B cell (primary cell): ENCODE results near the gene NRXN2. TPM values are rescaled to one million over a fixed set of nuclear protein-coding genes. Genes with fewer than 3 reads are reported as not detected.

Source experiments
- ATAC-seq: fragments of 200-7000 bp; cut with Tn5 transposase; one replicate; pipeline ENCODE4 v1.10.0; 2021; ENCODE audit warnings: low read depth, mild to moderate bottlenecking, moderate number of reproducible peaks, moderate library complexity
- CTCF ChIA-PET: fragments of 350-600 bp; sonication (Branson Sonifier 250); formaldehyde crosslinking; loops from one replicate; lab custom pipeline; 2021; ENCODE audit warnings: antibody characterized with exemption, inconsistent platforms; lab: Charles Lee
- POLR2A ChIA-PET: fragments of 350-600 bp; sonication (Branson Sonifier 250); formaldehyde crosslinking; loops from one replicate; lab custom pipeline; 2021; ENCODE audit warnings: antibody characterized with exemption; lab: Charles Lee
- DNase-seq: peaks from one replicate; pipeline ENCODE4 v3.0.0; 2013
- H2AFZ ChIP-seq: 2 replicates; pipeline ENCODE4 v1.6.1; 2012; ENCODE audit warnings: mild to moderate bottlenecking, low read depth, low read length; ENCODE audit not compliant: insufficient read depth, poor library complexity, severe bottlenecking
- H3K27ac ChIP-seq, 2 donors: 1 replicate in 1 of 2; 2 replicates in 1 of 2; pipeline ENCODE4 v1.5.1; 2012 to 2013; ENCODE audit warnings: low read length in 2 of 2, mild to moderate bottlenecking in 2 of 2, moderate library complexity in 1 of 2
- H3K27me3 ChIP-seq, 4 experiments: fragments of 200-600 bp in 1 of 4; sonication (generic) in 1 of 4; replicated peaks in 1 of 4; 1 replicate in 2 of 4; 2 replicates in 2 of 4; pipeline versions ENCODE4 v1.6.1 to v1.7.0; 2013 to 2016; ENCODE audit warnings: low read length in 3 of 4, mild to moderate bottlenecking in 2 of 4, mixed read lengths in 1 of 4, moderate library complexity in 1 of 4; ENCODE audit not compliant: insufficient read depth in 4 of 4, control insufficient read depth in 3 of 4; ENCODE audit errors: control extremely low read depth in 1 of 4
- H3K36me3 ChIP-seq, 2 experiments: replicated peaks in 1 of 2; 1 replicate in 1 of 2; 2 replicates in 1 of 2; pipeline versions ENCODE4 v1.6.1 to v1.7.1; 2013; ENCODE audit warnings: low read length in 1 of 2; ENCODE audit not compliant: insufficient read depth in 2 of 2, control insufficient read depth in 1 of 2; ENCODE audit errors: control extremely low read depth in 1 of 2, extremely low read depth in 1 of 2
- H3K4me1 ChIP-seq, 2 donors: fragments of 200-600 bp in 1 of 2; sonication (generic) in 1 of 2; 1 replicate in 1 of 2; 2 replicates in 1 of 2; pipeline versions ENCODE4 v1.5.1 to v1.6.1; 2013 to 2017; ENCODE audit warnings: low read length in 2 of 2; ENCODE audit not compliant: control insufficient read depth in 2 of 2, insufficient read depth in 2 of 2
- H3K4me2 ChIP-seq: replicated peaks from 2 replicates; pipeline ENCODE3; 2012; ENCODE audit warnings: mild to moderate bottlenecking, low read depth, low read length; ENCODE audit not compliant: poor library complexity, severe bottlenecking
- H3K4me3 ChIP-seq, 5 experiments: fragments of 200-600 bp in 1 of 5; sonication (generic) in 1 of 5; 1 replicate in 3 of 5; 2 replicates in 2 of 5; pipeline versions ENCODE4 v1.5.1 to v1.7.0; 2011 to 2016; ENCODE audit warnings: low read length in 4 of 5, mild to moderate bottlenecking in 4 of 5, low read depth in 2 of 5, control low read depth in 1 of 5, moderate library complexity in 1 of 5; ENCODE audit not compliant: insufficient read depth in 1 of 5; ENCODE audit errors: control extremely low read depth in 1 of 5, extremely low read depth in 1 of 5
- H3K79me2 ChIP-seq: fragments of 200-600 bp; sonication (generic); one replicate; pipeline ENCODE4 v1.6.0; 2016; ENCODE audit warnings: low read length; ENCODE audit not compliant: control insufficient read depth, insufficient read depth
- H3K9ac ChIP-seq: fragments of 200-600 bp; sonication (generic); 2 replicates; pipeline ENCODE4 v1.6.1; 2017; ENCODE audit warnings: mild to moderate bottlenecking, low read length, moderate library complexity
- H3K9me3 ChIP-seq, 3 donors: one replicate each; pipeline versions ENCODE4 v1.6.1 to v1.7.1; 2013; ENCODE audit warnings: low read length in 2 of 3; ENCODE audit not compliant: control insufficient read depth in 2 of 3, insufficient read depth in 1 of 3; ENCODE audit errors: control extremely low read depth in 1 of 3
- H4K20me1 ChIP-seq: 2 replicates; pipeline ENCODE4 v1.6.0; 2012; ENCODE audit warnings: mild to moderate bottlenecking, low read length; ENCODE audit not compliant: insufficient read depth, control insufficient read depth, poor library complexity, severe bottlenecking
- H3K27ac Mint-ChIP-seq: one replicate; pipeline ENCODE4 v1.8.0; 2021; ENCODE audit warnings: mixed read lengths
- H3K27me3 Mint-ChIP-seq: one replicate; pipeline ENCODE4 v1.8.0; 2021; ENCODE audit warnings: mixed read lengths
- H3K4me1 Mint-ChIP-seq: one replicate; pipeline ENCODE4 v1.8.0; 2021; ENCODE audit warnings: mixed read lengths
- H3K4me3 Mint-ChIP-seq: one replicate; pipeline ENCODE4 v1.8.0; 2021; ENCODE audit warnings: mixed read lengths
- H3K9me3 Mint-ChIP-seq: one replicate; pipeline ENCODE4 v1.8.0; 2022; ENCODE audit warnings: mixed read lengths; ENCODE audit not compliant: insufficient read depth
- CTCF ChIP-seq: fragments of 200-600 bp; IDR thresholded peaks from one replicate; pipeline ENCODE4 v1.8.0; 2022; ENCODE audit warnings: antibody characterized with exemption, mild to moderate bottlenecking
- EZH2 ChIP-seq: IDR thresholded peaks from 2 replicates; pipeline ENCODE4 v1.6.1; 2012; ENCODE audit warnings: borderline replicate concordance, low read depth, mild to moderate bottlenecking, moderate library complexity, low read length; ENCODE audit not compliant: insufficient read depth, poor library complexity, severe bottlenecking
- WGBS: methylation state at CpG from one replicate; pipeline ENCODE4 v1.1.5; 2013; ENCODE audit warnings: missing lambda C conversion rate; ENCODE audit not compliant: insufficient coverage; 5-methylcytosine and 5-hydroxymethylcytosine counted together
- intact Hi-C: fragments of 100-400 bp; cut with micrococcal nuclease; formaldehyde crosslinking; loops from one replicate; pipeline ENCODE4 v1.10.0; 2022
- polyA plus RNA-seq: library from polyadenylated mRNA; depleted of rRNA; stranded (reverse); fragments of >200 nt; gene quantifications from 2 replicates; pipeline ENCODE4 v1.2.3, GENCODE V29; 2012
- total RNA-seq, 2 donors: library from RNA; stranded (reverse); fragments of 120-200 nt in 1 of 2; gene quantifications; 1 replicate in 1 of 2; 2 replicates in 1 of 2; pipeline versions ENCODE4 v1.2.3 to v1.2.4, GENCODE V29; 2013 to 2022

Gene NRXN2
- total and polyA plus RNA-seq, 2 donors (not counting 1 experiment from before 2014, with no cell fraction given), result 0.01 to 0.52 TPM

GRCh38 chr11:64692764-64693331 lies 30.1 kb downstream of the NRXN2 start:
- Histone ChIP-seq H3K36me3 (no peaks in the 10 kb centered on the region), H3K9ac (no peak overlapping the region), H3K79me2 (no peaks in the 10 kb centered on the region), H3K27ac (no peak overlapping the region), H2AFZ (peak overlapping the region; percentile 43), H3K4me3 (no peak overlapping the region), H3K9me3 (no peaks in the 10 kb centered on the region), H4K20me1 (no peaks in the 10 kb centered on the region), H3K27me3 (peaks cover 0 to 21% (median 10%) of the 10 kb centered on the region in 4 experiments), H3K4me2 (peak overlapping the region; percentile 35), H3K4me1 (peaks cover 25 to 41% of the 10 kb centered on the region in 2 donors)
- intact Hi-C loops, result no loop called here
- DNase-seq (no peak), ATAC-seq (no peak)
- POLR2A ChIA-PET, result no interaction called here
- peaks cover 39% of the 10 kb centered on the region for H3K4me1 Mint-ChIP-seq
- no peak overlapping the region for H3K27ac Mint-ChIP-seq
- CTCF ChIA-PET, result interaction anchor here (0.6 to 2.2 kb wide), 2 partner anchors 11 to 1125 kb away, joined by 3 to 12 read pairs; no protein-coding TSS in a partner anchor
- no peak for TF ChIP-seq CTCF
- TF ChIP-seq EZH2, result no peak
- H3K4me3 Mint-ChIP-seq, result peak overlapping the region; percentile 8
- 5% methylated on average over 4 of the region's 13 CpGs for WGBS
- no peaks in the 10 kb centered on the region for H3K9me3 Mint-ChIP-seq
- peaks cover 19% of the 10 kb centered on the region for H3K27me3 Mint-ChIP-seq

- Mint-ChIP-seq H3K4me1 (peaks cover 39% of the 10 kb centered on the region), H3K27me3 (peaks cover 19% of the 10 kb centered on the region), H3K4me3 (no peak overlapping the region), H3K27ac (no peak overlapping the region), H3K9me3 (no peaks in the 10 kb centered on the region)
- H3K4me3 ChIP-seq, result no peak overlapping the region
- TF ChIP-seq EZH2 (no peak), CTCF (no peak)
- H3K27ac ChIP-seq, result no peak overlapping the region
- H4K20me1 ChIP-seq, result no peaks in the 10 kb centered on the region
- no peak for DNase-seq
- no peaks in the 10 kb centered on the region for H3K36me3 ChIP-seq
- no peak overlapping the region for H3K4me2 ChIP-seq
- ChIA-PET CTCF (interaction anchor here (1.4 kb wide), 1 partner anchor 38 kb away, joined by 3 read pairs; no protein-coding TSS in a partner anchor), POLR2A (interaction anchor here (1.3 kb wide), 1 partner anchor 12 kb away, joined by 3 read pairs; no protein-coding TSS in a partner anchor)
- H3K79me2 ChIP-seq, result no peaks in the 10 kb centered on the region
- no peak for ATAC-seq
- intact Hi-C loops, result no loop called here
- H3K9ac ChIP-seq, result no peak overlapping the region
- 100% methylated on average over 1 of the region's 1 CpG for WGBS
- peaks cover 0 to 21% (median 10%) of the 10 kb centered on the region in 4 experiments for H3K27me3 ChIP-seq
- H3K9me3 ChIP-seq, result no peaks in the 10 kb centered on the region
- H3K4me1 ChIP-seq, result peaks cover 25 to 41% of the 10 kb centered on the region in 2 donors
- no peak overlapping the region for H2AFZ ChIP-seq
Measured at GRCh38 chr11:64691543-64691942, 31.5 kb downstream of the NRXN2 start.
